OCI-LY1 (cell line): ENCODE data around the gene SEC14L1.

ENCODE experiments used
- H2AFZ ChIP-seq: fragments of 200-600 bp; sonication (generic), shearing (Covaris generic); 2 replicates; pipeline ENCODE4 v1.6.0; 2014; ENCODE audit warnings: antibody characterized with exemption, mild to moderate bottlenecking, low read length
- H3F3A ChIP-seq: fragments of 200-600 bp; sonication (generic), shearing (Covaris generic); 2 replicates; pipeline ENCODE4 v1.6.0; 2014; ENCODE audit warnings: mild to moderate bottlenecking, antibody characterized with exemption, low read length, moderate library complexity; ENCODE audit not compliant: insufficient read depth
- H3K27ac ChIP-seq: fragments of 200-600 bp; sonication (generic); 2 replicates; pipeline ENCODE4 v1.5.1; 2014; ENCODE audit warnings: low read length, mixed run types, mild to moderate bottlenecking, low read depth; ENCODE audit not compliant: poor library complexity, severe bottlenecking
- H3K27me3 ChIP-seq: fragments of 200-600 bp; sonication (generic); 2 replicates; pipeline ENCODE4 v1.6.0; 2014; ENCODE audit warnings: antibody characterized with exemption, mild to moderate bottlenecking, low read length, moderate library complexity; ENCODE audit not compliant: insufficient read depth
- H3K36me3 ChIP-seq: fragments of 200-600 bp; sonication (generic); 2 replicates; pipeline ENCODE4 v1.6.1; 2014; ENCODE audit warnings: mild to moderate bottlenecking, antibody characterized with exemption, low read length, moderate library complexity, mixed read lengths; ENCODE audit not compliant: insufficient read depth
- H3K4me1 ChIP-seq: fragments of 200-600 bp; sonication (generic); 2 replicates; pipeline ENCODE4 v1.5.1; 2014; ENCODE audit warnings: mild to moderate bottlenecking, low read length, moderate library complexity; ENCODE audit not compliant: insufficient read depth, severe bottlenecking
- H3K4me2 ChIP-seq: fragments of 200-600 bp; sonication (generic), shearing (Covaris generic); 2 replicates; pipeline ENCODE4 v1.6.1; 2014; ENCODE audit warnings: low read length
- H3K4me3 ChIP-seq: fragments of 200-600 bp; sonication (generic); 2 replicates; pipeline ENCODE4 v1.5.1; 2014; ENCODE audit warnings: low read length, low read depth, mild to moderate bottlenecking, mixed read lengths; ENCODE audit not compliant: poor library complexity, severe bottlenecking
- H3K79me2 ChIP-seq: fragments of 200-600 bp; shearing (Covaris generic); 2 replicates; pipeline ENCODE4 v1.6.1; 2016; ENCODE audit warnings: mixed run types, low read length, mixed read lengths; ENCODE audit not compliant: insufficient read depth
- H3K9ac ChIP-seq: fragments of 200-600 bp; sonication (generic), shearing (Covaris generic); 2 replicates; pipeline ENCODE4 v1.6.1; 2014; ENCODE audit warnings: mild to moderate bottlenecking, low read length, mixed read lengths
- H3K9me2 ChIP-seq: fragments of 200-600 bp; sonication (generic), shearing (Covaris generic); 2 replicates; pipeline ENCODE4 v1.6.1; 2014; ENCODE audit warnings: low read depth, mild to moderate bottlenecking, low read length, mixed read lengths
- H3K9me3 ChIP-seq: fragments of 200-600 bp; shearing (Covaris generic); 2 replicates; pipeline ENCODE4 v1.6.1; 2014; ENCODE audit warnings: low read length, mixed read lengths
- H4K20me1 ChIP-seq: fragments of 200-600 bp; sonication (generic), shearing (Covaris generic); 2 replicates; pipeline ENCODE4 v1.6.0; 2016; ENCODE audit warnings: mild to moderate bottlenecking, low read length; ENCODE audit not compliant: insufficient read depth
- CTCF ChIP-seq: fragments of 200-600 bp; sonication (generic), shearing (Covaris generic); IDR thresholded peaks from 2 replicates; pipeline ENCODE4 v1.5.1; 2017; ENCODE audit warnings: mild to moderate bottlenecking, antibody characterized with exemption, low read length, moderate library complexity, mixed read lengths
- EZH2 ChIP-seq: fragments of 200-600 bp; sonication (generic), shearing (Covaris generic); IDR thresholded peaks from 2 replicates; pipeline ENCODE4 v1.8.0; 2017; ENCODE audit warnings: borderline replicate concordance, mixed run types, mild to moderate bottlenecking, antibody characterized with exemption, low read length, moderate library complexity, mixed read lengths

Gene SEC14L1

GRCh38 chr17:77217123-77217522 lies 76.4 kb downstream of the SEC14L1 start:
- H3K36me3 ChIP-seq, result peaks cover 56% of the 10 kb centered on the region
- H4K20me1 ChIP-seq, result no peaks in the 10 kb centered on the region
- no peak overlapping the region for H3K4me2 ChIP-seq
- no peaks in the 10 kb centered on the region for H3K27me3 ChIP-seq
- no peak overlapping the region for H3K4me3 ChIP-seq
- H3K9me3 ChIP-seq, result no peaks in the 10 kb centered on the region
- H2AFZ ChIP-seq, result no peak overlapping the region
- TF ChIP-seq EZH2 (no peak), CTCF (no peak)
- H3K9ac ChIP-seq, result no peak overlapping the region
- no peaks in the 10 kb centered on the region for H3K79me2 ChIP-seq
- H3K27ac ChIP-seq, result no peak overlapping the region
- no peaks in the 10 kb centered on the region for H3K9me2 ChIP-seq
- no peaks in the 10 kb centered on the region for H3F3A ChIP-seq
- peaks cover 23% of the 10 kb centered on the region for H3K4me1 ChIP-seq

GRCh38 chr17:77217566-77217965 lies 76.8 kb downstream of the SEC14L1 start:
- no peaks in the 10 kb centered on the region for H3F3A ChIP-seq
- no peaks in the 10 kb centered on the region for H3K9me2 ChIP-seq
- H3K9me3 ChIP-seq, result no peaks in the 10 kb centered on the region
- H3K4me2 ChIP-seq, result no peak overlapping the region
- H3K9ac ChIP-seq, result no peak overlapping the region
- no peaks in the 10 kb centered on the region for H3K79me2 ChIP-seq
- H3K4me3 ChIP-seq, result no peak overlapping the region
- peaks cover 19% of the 10 kb centered on the region for H3K4me1 ChIP-seq
- no peak overlapping the region for H2AFZ ChIP-seq
- peaks cover 56% of the 10 kb centered on the region for H3K36me3 ChIP-seq
- no peaks in the 10 kb centered on the region for H3K27me3 ChIP-seq
- no peaks in the 10 kb centered on the region for H4K20me1 ChIP-seq
- TF ChIP-seq EZH2 (no peak), CTCF (no peak)
- no peak overlapping the region for H3K27ac ChIP-seq

- peaks cover 6% of the 10 kb centered on the region for H3K4me1 ChIP-seq
- no peaks in the 10 kb centered on the region for H3K27me3 ChIP-seq
- no peaks in the 10 kb centered on the region for H3F3A ChIP-seq
- H3K4me2 ChIP-seq, result no peak overlapping the region
- H3K9me3 ChIP-seq, result no peaks in the 10 kb centered on the region
- no peaks in the 10 kb centered on the region for H4K20me1 ChIP-seq
- H2AFZ ChIP-seq, result no peak overlapping the region
- no peaks in the 10 kb centered on the region for H3K9me2 ChIP-seq
- TF ChIP-seq CTCF, result no peak
- no peak for TF ChIP-seq EZH2
- no peak overlapping the region for H3K9ac ChIP-seq
- H3K4me3 ChIP-seq, result no peak overlapping the region
- peaks cover 43% of the 10 kb centered on the region for H3K36me3 ChIP-seq
- H3K79me2 ChIP-seq, result no peaks in the 10 kb centered on the region
- H3K27ac ChIP-seq, result no peak overlapping the region
Measured at GRCh38 chr17:77218902-77219301, 78.1 kb downstream of the SEC14L1 start.
